Body of pancreas (tissue), 4 donors: ENCODE measurements around the gene ZNF664. TPM values are rescaled to one million over a fixed set of nuclear protein-coding genes. Genes with fewer than 3 reads are reported as not detected.
A peak's percentile ranks its signal among the peaks of the same experiment; 100 is the strongest.

Experiments
- ATAC-seq: fragments of 150-250 bp; one replicate; pipeline ENCODE4 v1.9.1; 2016
- DNase-seq, 4 donors: peaks; one replicate each; pipeline ENCODE4 v3.0.0-alpha.2; 2019
- H3K27ac ChIP-seq, 4 donors: fragments of 200-600 bp; sonication (generic); 1 replicate in 3 of 4; 2 replicates in 1 of 4; pipeline versions ENCODE4 v1.5.1 to v1.6.1; 2016 to 2019; ENCODE audit warnings: mild to moderate bottlenecking in 1 of 4, mixed read lengths in 1 of 4, moderate library complexity in 1 of 4
- H3K27me3 ChIP-seq, 2 donors: fragments of 200-600 bp; sonication (generic); one replicate each; pipeline ENCODE4 v1.6.0; 2016; ENCODE audit warnings: mild to moderate bottlenecking in 1 of 2
- H3K36me3 ChIP-seq, 2 donors: fragments of 200-600 bp; sonication (generic); replicated peaks in 1 of 2; 2 replicates each; pipeline ENCODE4 v1.5.1; 2016; ENCODE audit warnings: low read depth in 2 of 2; ENCODE audit not compliant: insufficient read depth in 1 of 2
- H3K4me1 ChIP-seq: fragments of 200-600 bp; sonication (generic); one replicate; pipeline ENCODE4 v1.6.0; 2016
- H3K4me3 ChIP-seq, 2 donors: fragments of 200-600 bp; sonication (generic); 1 replicate in 1 of 2; 2 replicates in 1 of 2; pipeline ENCODE4 v1.5.1; 2016 to 2019
- H3K9me3 ChIP-seq, 3 donors: fragments of 200-600 bp; sonication (generic); 1 replicate in 2 of 3; 2 replicates in 1 of 3; pipeline ENCODE4 v1.5.1; 2016
- CTCF ChIP-seq, 7 experiments: fragments of 450-650 bp in 4 of 7; fragments of 200-600 bp in 3 of 7; sonication (generic) in 3 of 7; IDR thresholded peaks; one replicate each; pipeline ENCODE4 v1.5.1; 2016 to 2019; ENCODE audit warnings: antibody characterized with exemption in 7 of 7
- POLR2A ChIP-seq, 3 donors: fragments of 450-650 bp; IDR thresholded peaks; one replicate each; pipeline ENCODE4 v1.6.1; 2016; ENCODE audit warnings: antibody characterized with exemption in 3 of 3, mild to moderate bottlenecking in 2 of 3
- WGBS, 2 donors: methylation state at CpG; one replicate each; pipeline ENCODE4 v1.1.5; 2017; 5-methylcytosine and 5-hydroxymethylcytosine counted together
- intact Hi-C: fragments of 100-400 bp; cut with DNase I; formaldehyde crosslinking; loops from one replicate; pipeline ENCODE4 v1.15.1; 2023
- total RNA-seq, 2 donors: library from RNA; depleted of rRNA; stranded (reverse); fragments of >200 nt; gene quantifications; one replicate each; pipeline ENCODE4 v1.1.0, GENCODE V29; 2016

Gene ZNF664
- total RNA-seq, result 10 to 100 TPM; 32.6 to 53.2 TPM

GRCh38 chr12:123972457-123973401, at the start of gene ZNF664, which contains the start of gene CCDC92:
ZNF664 (plus strand) TSS chr12:123973215; CDS start chr12:124012145, 38,930 bp downstream.
CCDC92 (minus strand) TSS chr12:123972831; CDS start chr12:123944305, 28,526 bp downstream.
- no peaks in the 10 kb centered on the region for H3K36me3 ChIP-seq
- ATAC-seq, result peak; percentile 86
- peak within 1 kb of the TSS; percentile 73 to 93 (median 89) for H3K27ac ChIP-seq
- WGBS, 2 donors, result 0 to 1% methylated on average over 35 to 123 of the region's 138 CpGs
- no peaks in the 10 kb centered on the region for H3K27me3 ChIP-seq
- peak within 1 kb of the TSS; percentile 84 to 96 for H3K4me3 ChIP-seq
- peaks cover 18% of the 10 kb centered on the region for H3K4me1 ChIP-seq
- intact Hi-C loops, result no loop called here
- H3K9me3 ChIP-seq, result no peaks in the 10 kb centered on the region
- TF ChIP-seq POLR2A (IDR thresholded peaks at IDR 0.05), result peak; percentile 38 to 75 (median 63)
- peak in 3 of 7 experiments; percentile 13 to 52 (median 48) for TF ChIP-seq CTCF (IDR thresholded peaks at IDR 0.05)
- DNase-seq, result peak; percentile 94 to 96 (median 96)

GRCh38 chr12:123923927-123924326, 49.1 kb upstream of the ZNF664 start:
- no peaks in the 10 kb centered on the region for H3K36me3 ChIP-seq
- intact Hi-C loops, result no loop called here
- WGBS, 2 donors, result 75 to 87% methylated on average over 7 of the region's 7 CpGs
- DNase-seq (no peak), ATAC-seq (no peak)
- no peaks in the 10 kb centered on the region for H3K9me3 ChIP-seq
- H3K4me1 ChIP-seq, result no peaks in the 10 kb centered on the region
- TF ChIP-seq CTCF (IDR thresholded peaks at IDR 0.05) (no peak), POLR2A (IDR thresholded peaks at IDR 0.05) (no peak)
- H3K27me3 ChIP-seq, result no peaks in the 10 kb centered on the region
- H3K4me3 ChIP-seq, result no peak overlapping the region
- no peak overlapping the region for H3K27ac ChIP-seq

GRCh38 chr12:123924539-123924938, 48.5 kb upstream of the ZNF664 start:
- Histone ChIP-seq H3K4me3 (no peak overlapping the region), H3K36me3 (no peaks in the 10 kb centered on the region), H3K4me1 (no peaks in the 10 kb centered on the region), H3K27me3 (no peaks in the 10 kb centered on the region), H3K9me3 (no peaks in the 10 kb centered on the region), H3K27ac (no peak overlapping the region)
- intact Hi-C loops, result no loop called here
- no peak for TF ChIP-seq POLR2A (IDR thresholded peaks at IDR 0.05)
- TF ChIP-seq CTCF (IDR thresholded peaks at IDR 0.05), result no peak
- ATAC-seq, result no peak
- no peak for DNase-seq
- 74 to 87% methylated on average over 4 of the region's 4 CpGs for WGBS, 2 donors

GRCh38 chr12:123928274-123928865, 44.6 kb upstream of the ZNF664 start:
- Histone ChIP-seq H3K36me3 (no peaks in the 10 kb centered on the region), H3K4me1 (no peaks in the 10 kb centered on the region), H3K4me3 (no peak overlapping the region), H3K27me3 (no peaks in the 10 kb centered on the region), H3K9me3 (no peaks in the 10 kb centered on the region), H3K27ac (no peak overlapping the region)
- 67 to 79% methylated on average over 12 to 15 of the region's 15 CpGs for WGBS, 2 donors
- ATAC-seq (no peak), DNase-seq (no peak)
- TF ChIP-seq CTCF (IDR thresholded peaks at IDR 0.05), result no peak
- TF ChIP-seq POLR2A (IDR thresholded peaks at IDR 0.05), result no peak
- intact Hi-C loops, result no loop called here
